Neutrophil (primary cell): ENCODE data around the gene PUS7L.
"Not testable (repeated sequence)": the region's sequence is repeated elsewhere in the genome, so short reads cannot be mapped to it uniquely, and the experiment has no call there.

Experiments
- H3K27ac ChIP-seq: fragments of 200-600 bp; sonication (generic); 2 replicates; pipeline ENCODE4 v1.5.1; 2016; ENCODE audit warnings: mild to moderate bottlenecking, moderate library complexity
- H3K27me3 ChIP-seq: fragments of 200-600 bp; sonication (generic); 2 replicates; pipeline ENCODE4 v1.6.0; 2016; ENCODE audit warnings: mild to moderate bottlenecking
- H3K36me3 ChIP-seq: fragments of 200-600 bp; sonication (generic); 2 replicates; pipeline ENCODE4 v1.5.1; 2017
- H3K4me1 ChIP-seq, 2 experiments: fragments of 200-600 bp in 1 of 2; sonication (generic) in 1 of 2; 1 replicate in 1 of 2; 2 replicates in 1 of 2; pipeline versions ENCODE4 v1.5.1 to v1.6.1; 2013 to 2016; ENCODE audit warnings: low read depth in 1 of 2, low read length in 1 of 2, mild to moderate bottlenecking in 1 of 2, moderate library complexity in 1 of 2; ENCODE audit not compliant: control insufficient read depth in 1 of 2, insufficient read depth in 1 of 2
- H3K4me3 ChIP-seq, 2 experiments: fragments of 200-600 bp in 1 of 2; sonication (generic) in 1 of 2; 1 replicate in 1 of 2; 2 replicates in 1 of 2; pipeline ENCODE4 v1.5.1; 2013 to 2016; ENCODE audit warnings: low read depth in 1 of 2, low read length in 1 of 2, mild to moderate bottlenecking in 1 of 2, moderate library complexity in 1 of 2
- H3K9me3 ChIP-seq: fragments of 200-600 bp; sonication (generic); 2 replicates; pipeline ENCODE4 v1.5.1; 2016
- TF ChIP-seq, protein P1 (sequence below): fragments of 200-600 bp; sonication (generic); IDR thresholded peaks from 2 replicates; pipeline ENCODE4 v1.5.1; 2016; ENCODE audit warnings: antibody characterized with exemption

PUS7L gene

DNA sequence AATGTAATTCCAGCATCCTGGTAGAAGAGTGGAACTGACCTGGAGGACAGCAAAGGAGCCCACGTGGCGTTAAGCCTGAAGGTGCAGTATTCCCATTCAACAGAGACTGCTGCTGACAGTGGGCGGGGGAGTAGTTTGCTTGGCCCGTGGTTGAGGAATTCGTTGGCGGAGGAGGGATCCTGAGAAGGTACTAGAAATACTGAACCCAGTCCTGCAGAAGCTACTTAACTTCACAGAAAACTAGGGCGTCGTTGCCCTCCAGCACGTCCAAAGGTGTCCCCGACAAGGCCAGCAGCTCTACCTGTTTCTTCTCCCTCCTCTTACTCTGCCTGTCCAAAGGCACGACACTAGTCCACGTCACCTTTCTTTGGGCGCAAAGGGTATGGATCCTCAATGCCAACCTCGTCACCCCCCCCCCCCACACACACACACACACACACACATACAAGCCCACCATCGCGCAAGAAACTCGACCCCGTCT is 303 bp downstream of the PUS7L start:
- Histone ChIP-seq H3K4me1 (peaks cover 46 to 47% of the 10 kb centered on the region in 2 experiments), H3K9me3 (no peaks in the 10 kb centered on the region), H3K4me3 (peak overlapping the region; percentile 77 to 90), H3K36me3 (no peaks in the 10 kb centered on the region), H3K27ac (peak overlapping the region; percentile 94), H3K27me3 (no peaks in the 10 kb centered on the region)
- TF ChIP-seq, protein P1, sequence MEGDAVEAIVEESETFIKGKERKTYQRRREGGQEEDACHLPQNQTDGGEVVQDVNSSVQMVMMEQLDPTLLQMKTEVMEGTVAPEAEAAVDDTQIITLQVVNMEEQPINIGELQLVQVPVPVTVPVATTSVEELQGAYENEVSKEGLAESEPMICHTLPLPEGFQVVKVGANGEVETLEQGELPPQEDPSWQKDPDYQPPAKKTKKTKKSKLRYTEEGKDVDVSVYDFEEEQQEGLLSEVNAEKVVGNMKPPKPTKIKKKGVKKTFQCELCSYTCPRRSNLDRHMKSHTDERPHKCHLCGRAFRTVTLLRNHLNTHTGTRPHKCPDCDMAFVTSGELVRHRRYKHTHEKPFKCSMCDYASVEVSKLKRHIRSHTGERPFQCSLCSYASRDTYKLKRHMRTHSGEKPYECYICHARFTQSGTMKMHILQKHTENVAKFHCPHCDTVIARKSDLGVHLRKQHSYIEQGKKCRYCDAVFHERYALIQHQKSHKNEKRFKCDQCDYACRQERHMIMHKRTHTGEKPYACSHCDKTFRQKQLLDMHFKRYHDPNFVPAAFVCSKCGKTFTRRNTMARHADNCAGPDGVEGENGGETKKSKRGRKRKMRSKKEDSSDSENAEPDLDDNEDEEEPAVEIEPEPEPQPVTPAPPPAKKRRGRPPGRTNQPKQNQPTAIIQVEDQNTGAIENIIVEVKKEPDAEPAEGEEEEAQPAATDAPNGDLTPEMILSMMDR = no peak

DNA sequence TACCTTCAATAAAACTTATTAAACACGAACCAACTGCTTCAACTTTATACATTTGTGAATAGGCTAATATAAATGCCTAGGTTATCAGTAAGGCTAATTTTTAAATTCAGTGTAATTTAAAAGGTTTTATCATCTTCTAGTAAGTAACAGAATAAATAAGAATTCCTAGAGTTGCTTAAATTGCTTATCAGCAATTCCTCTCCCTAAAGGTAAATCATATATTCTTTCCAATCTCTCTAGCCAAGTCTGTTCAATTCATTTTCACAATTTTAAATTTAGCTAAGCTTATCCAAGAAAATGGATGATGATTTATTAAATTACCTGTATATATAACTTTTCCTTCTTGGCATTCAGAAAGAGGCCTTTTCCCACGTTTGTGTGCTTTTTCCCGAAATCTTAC is 4.6 kb downstream of the PUS7L start:
- Histone ChIP-seq H3K4me1 (peaks cover 7 to 8% of the 10 kb centered on the region in 2 experiments), H3K4me3 (no peak overlapping the region), H3K9me3 (no peaks in the 10 kb centered on the region), H3K27me3 (no peaks in the 10 kb centered on the region), H3K27ac (no peak overlapping the region), H3K36me3 (no peaks in the 10 kb centered on the region)
- TF ChIP-seq, protein P1 = no peak

DNA sequence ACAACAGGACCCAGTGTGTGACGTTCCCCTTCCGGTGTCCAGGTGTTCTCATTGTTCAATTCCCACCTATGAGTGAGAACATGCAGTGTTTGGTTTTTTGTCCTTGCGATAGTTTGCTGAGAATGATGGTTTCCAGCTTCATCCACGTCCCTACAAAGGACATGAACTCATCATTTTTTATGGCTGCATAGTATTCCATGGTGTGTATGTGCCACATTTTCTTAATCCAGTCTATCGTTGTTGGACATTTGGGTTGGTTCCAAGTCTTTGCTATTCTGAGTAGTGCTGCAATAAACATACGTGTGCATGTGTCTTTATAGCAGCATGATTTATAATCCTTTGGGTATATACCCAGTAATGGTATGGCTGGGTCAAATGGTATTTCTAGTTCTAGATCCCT is 7.2 kb downstream of the PUS7L start:
- not testable (repeated sequence) for H3K27ac ChIP-seq, H3K4me1 ChIP-seq, H3K27me3 ChIP-seq, H3K4me3 ChIP-seq, H3K36me3 ChIP-seq, H3K9me3 ChIP-seq

DNA sequence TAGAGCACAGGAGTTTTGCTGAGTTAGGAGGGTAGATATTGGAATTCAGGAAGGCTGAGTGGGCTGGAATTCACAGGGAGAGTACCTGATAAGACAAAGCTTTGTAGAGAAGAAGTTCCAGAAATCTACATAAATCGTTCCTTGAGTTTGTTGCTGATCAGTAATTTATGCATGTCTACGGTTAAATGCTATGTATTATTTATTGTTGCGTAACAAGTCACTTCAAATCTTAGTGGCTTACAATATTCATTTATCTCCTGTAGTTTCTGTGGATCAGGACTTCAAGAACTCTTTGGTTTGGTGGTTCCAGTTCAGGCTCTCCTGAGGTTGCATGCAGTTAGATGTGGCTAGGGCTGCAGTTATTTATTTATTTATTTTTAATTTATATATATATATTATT is 7.8 kb downstream of the PUS7L start:
- Histone ChIP-seq H3K9me3 (no peaks in the 10 kb centered on the region), H3K4me3 (no peak overlapping the region)

DNA sequence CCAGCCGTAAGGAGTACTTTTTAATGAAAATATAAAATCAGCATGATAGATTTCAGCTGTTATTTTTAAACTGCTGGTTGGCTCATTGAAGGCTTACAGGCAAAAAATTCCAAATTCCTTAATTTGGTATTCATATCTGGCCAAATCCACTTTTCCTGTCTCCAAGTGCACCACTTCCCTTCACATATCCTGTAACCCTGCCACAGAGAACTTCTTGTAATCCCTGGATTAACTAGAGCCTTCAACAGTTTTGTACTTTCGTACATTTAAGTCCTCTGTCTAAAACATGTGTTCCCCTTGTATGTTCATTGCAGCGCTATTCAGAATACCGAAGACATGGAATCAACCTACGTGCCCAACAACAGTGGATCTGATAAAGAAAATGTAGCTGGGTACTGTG is 9.6 kb downstream of the PUS7L start:
- TF ChIP-seq, protein P1 = no peak
- Histone ChIP-seq H3K4me3 (no peak overlapping the region), H3K27me3 (no peaks in the 10 kb centered on the region)

More for the DNA sequence above, 7.8 kb downstream of the PUS7L start:
- Histone ChIP-seq H3K27ac (no peak overlapping the region), H3K36me3 (no peaks in the 10 kb centered on the region), H3K27me3 (no peaks in the 10 kb centered on the region), H3K4me1 (no peaks in the 10 kb centered on the region)
- TF ChIP-seq, protein P1 = no peak

DNA sequence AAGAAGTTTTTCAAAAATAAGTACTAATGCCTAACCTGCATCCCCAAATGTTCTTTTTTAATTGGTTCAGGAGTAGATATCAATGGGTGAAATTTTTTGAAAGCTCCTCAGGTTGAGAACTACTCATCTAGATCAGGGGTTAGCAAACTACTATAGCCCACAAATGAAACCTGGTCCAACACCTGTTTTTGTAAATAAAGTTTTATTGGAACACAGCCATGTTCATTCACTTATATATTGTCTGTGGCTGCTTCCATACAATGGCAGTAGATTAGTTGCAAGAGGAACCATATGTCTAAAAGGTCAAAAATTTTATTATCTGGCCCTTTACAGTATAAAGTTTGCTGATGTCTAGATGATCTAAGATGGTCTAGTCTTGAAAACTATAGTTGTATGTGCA is 13.8 kb downstream of the PUS7L start:
- Histone ChIP-seq H3K4me3 (no peak overlapping the region), H3K27ac (no peak overlapping the region), H3K9me3 (no peaks in the 10 kb centered on the region), H3K4me1 (no peaks in the 10 kb centered on the region), H3K36me3 (peaks cover 37% of the 10 kb centered on the region), H3K27me3 (no peaks in the 10 kb centered on the region)
- TF ChIP-seq, protein P1 = no peak

More for the DNA sequence above, 9.6 kb downstream of the PUS7L start:
- no peaks in the 10 kb centered on the region for H3K4me1 ChIP-seq
- H3K36me3 ChIP-seq = peaks cover 15% of the 10 kb centered on the region
- no peaks in the 10 kb centered on the region for H3K9me3 ChIP-seq
- H3K27ac ChIP-seq = no peak overlapping the region
